GM18861 (cell line): Measurements from ENCODE around the gene DHRS1.

Experiments
- ATAC-seq: cut with Tn5 transposase; IDR thresholded peaks from one replicate; pipeline ENCODE4 v1.9.1; 2021; ENCODE audit not compliant: unreplicated experiment

Gene DHRS1

DNA sequence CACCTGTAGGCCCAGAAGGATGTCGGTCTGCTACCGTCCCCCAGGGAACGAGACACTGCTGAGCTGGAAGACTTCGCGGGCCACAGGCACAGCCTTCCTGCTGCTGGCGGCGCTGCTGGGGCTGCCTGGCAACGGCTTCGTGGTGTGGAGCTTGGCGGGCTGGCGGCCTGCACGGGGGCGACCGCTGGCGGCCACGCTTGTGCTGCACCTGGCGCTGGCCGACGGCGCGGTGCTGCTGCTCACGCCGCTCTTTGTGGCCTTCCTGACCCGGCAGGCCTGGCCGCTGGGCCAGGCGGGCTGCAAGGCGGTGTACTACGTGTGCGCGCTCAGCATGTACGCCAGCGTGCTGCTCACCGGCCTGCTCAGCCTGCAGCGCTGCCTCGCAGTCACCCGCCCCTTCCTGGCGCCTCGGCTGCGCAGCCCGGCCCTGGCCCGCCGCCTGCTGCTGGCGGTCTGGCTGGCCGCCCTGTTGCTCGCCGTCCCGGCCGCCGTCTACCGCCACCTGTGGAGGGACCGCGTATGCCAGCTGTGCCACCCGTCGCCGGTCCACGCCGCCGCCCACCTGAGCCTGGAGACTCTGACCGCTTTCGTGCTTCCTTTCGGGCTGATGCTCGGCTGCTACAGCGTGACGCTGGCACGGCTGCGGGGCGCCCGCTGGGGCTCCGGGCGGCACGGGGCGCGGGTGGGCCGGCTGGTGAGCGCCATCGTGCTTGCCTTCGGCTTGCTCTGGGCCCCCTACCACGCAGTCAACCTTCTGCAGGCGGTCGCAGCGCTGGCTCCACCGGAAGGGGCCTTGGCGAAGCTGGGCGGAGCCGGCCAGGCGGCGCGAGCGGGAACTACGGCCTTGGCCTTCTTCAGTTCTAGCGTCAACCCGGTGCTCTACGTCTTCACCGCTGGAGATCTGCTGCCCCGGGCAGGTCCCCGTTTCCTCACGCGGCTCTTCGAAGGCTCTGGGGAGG, 11.3 kb upstream of the DHRS1 start, which contains the start of gene LTB4R:
Gene LTB4R (plus strand): TSS at position 857 of the 959 bp plus-strand sequence. CDS start 4,150 bp downstream, outside the sequence.
- ATAC-seq, result peak; percentile 59

DNA sequence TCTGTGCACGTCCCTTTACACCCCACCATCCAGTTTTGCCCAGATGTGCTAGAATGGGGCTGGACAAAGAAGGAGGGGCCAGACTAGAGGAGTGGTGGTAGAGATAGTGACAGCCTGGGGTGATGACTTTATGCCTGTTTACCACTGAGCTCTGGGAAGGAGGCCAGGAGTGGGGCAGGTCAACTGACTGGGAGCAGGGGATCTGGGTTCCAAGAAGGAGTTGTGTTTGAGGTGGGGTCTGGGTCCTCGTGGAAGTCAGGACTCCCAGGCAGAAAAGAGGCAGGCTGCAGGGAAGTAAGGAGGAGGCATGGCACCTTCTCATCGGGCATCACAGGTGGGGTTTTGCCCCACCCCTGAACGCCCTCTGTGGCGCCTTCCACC, 10.7 kb upstream of the DHRS1 start:
- no peak for ATAC-seq

DNA sequence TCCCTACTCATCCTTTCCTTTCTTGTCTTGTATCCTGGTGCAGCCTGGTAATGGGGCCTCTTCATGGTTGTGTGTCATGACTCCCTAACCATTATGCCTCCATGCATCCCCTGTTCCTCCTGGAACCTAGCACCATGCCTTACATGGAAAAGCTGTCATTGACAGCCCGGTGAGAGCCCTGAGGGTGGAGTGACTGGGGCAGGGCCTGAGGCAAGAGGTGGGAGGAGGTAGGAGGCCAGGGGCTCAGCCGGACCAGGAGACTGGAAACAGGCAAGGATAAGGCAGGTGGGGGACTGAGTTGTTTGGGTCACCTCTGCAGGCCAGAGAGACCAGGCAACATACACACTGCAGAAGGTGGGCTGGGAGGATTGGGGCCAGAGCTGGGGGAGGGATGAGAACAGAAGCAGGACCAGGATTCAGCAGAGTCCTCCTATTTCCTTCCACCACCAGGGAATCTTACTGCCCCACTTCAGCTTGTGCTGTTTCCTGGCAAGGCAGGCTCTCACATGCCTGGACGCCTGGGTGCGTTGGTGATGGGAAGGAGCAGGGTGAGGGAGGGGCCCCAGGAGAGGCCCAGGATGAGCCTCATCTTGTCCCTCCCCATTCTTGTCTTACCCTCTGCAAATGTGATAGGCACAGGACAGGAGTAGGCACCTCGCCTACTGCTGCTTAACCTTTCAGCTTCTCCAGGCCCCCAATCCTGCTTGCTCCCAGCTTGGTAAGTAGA, 10.1 kb upstream of the DHRS1 start, which contains the start of gene LTB4R2:
Gene LTB4R2 (plus strand): TSS at position 603 of the 727 bp plus-strand sequence. CDS start 525 bp downstream, outside the sequence.
- ATAC-seq, result no peak

DNA sequence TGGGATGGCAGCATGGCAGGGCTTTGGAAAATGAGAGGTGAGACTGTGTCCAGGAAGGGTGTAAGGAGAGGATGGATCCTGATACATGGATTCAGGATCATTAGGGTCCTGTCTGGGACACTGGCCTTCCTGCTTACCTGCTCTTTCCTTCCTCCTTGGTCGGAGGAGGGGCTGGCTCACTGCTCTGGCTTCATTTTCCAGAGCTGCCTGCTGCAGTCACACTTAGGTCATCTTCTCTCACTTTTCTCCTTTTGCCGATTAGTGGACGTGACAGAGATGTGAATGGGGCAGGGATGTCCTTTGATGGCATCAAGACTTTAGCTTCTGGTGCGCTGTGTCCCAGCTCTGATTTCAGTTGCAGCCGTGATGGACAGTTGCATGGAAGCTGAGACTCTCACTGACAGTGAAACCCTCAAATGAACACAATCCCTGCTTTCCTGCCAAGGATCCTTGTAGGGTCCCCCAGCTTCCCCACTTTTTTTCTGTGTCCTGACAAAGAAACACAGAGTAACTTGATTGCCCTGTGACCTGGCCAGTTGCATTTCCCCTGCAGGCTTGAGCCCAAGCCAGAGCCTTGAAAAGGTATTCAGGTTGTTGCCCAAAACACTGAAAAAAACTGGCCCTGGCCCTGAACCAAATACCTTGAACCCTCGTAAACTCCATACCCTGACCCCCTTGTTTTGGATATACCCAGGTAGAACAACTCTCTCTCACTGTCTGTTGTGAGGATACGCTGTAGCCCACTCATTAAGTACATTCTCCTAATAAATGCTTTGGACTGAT, 9.0 kb upstream of the DHRS1 start:
- no peak for ATAC-seq

DNA sequence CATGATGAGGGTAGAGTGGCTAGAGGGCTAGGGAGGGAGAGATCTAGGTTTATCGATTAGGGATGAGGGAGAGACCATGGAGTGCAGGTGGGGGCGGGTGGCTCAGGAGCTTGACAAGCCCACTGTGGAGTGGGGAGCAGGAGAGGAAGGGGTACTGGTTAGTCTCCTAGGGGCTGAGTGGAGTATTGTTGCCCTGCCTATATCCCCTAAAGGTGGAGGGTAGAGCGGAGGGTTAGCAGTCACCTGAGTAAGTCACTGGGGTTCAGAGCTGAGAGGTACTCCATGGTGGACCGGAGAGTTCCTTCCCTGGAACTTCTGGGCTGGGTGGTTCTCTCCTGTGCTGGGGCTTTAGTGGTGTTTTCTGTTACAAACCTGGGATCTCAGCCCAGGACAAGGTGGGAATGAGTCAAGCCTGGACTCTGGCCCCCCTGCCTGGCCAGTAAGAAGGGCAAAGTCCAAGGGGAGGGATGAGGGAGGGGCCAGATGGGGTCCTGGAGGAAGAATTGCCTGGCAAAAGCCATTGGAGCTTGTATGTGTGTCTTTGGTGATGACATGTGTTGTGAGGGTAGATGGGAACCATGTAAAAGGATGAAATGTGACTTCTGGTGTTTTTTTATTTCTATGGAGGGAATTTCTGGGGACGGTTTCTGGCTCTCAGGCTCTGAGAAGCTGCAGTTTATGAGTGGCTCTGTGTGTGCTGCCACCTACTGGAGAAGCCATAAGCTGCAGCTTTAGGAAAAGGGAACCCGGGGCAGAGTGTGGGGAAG, 8.2 kb upstream of the DHRS1 start, which contains the start of gene CIDEB:
Gene CIDEB (minus strand): TSS at position 403 of the 767 bp plus-strand sequence. CDS start 119 bp downstream, at position 284.
- no peak for ATAC-seq

DNA sequence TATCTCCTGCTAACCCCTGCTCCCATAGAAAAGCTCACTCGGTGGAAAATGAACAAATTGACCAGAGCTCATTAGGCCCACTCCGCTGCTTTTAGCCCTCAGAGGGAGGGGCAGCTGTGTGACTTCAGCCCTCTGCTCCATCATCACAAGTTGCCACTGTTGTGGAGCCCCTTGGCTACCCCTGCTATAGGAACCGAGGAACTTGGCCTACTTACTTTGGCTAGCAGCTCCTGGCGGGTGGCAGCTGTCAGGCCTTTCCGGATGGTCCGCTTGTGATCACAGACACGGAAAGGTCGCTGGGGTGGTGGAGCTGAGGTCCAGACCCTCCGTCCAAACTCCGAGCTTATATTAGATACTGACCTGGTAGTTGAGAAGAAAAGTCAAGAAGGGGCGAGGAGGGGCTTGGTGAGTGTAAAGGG, 7.6 kb upstream of the DHRS1 start:
- no peak for ATAC-seq

DNA sequence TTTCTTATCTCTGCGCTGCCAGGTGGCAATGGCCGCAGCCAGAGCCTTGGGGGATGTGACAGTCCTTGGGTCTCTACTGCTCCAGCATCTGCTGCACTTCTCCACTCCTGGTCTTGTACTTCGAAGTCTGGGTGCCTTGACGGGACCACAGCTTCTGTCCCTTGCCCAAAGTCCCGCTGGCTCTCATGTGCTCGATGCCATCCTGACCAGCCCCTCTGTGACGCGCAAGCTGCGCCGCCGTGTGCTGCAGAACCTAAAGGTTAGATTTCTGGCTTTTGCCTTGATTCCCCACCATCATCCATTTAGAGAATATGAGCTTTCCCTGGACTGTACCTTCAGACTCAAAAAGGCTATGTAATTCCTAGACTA, 4.4 kb upstream of the DHRS1 start:
- no peak for ATAC-seq

DNA sequence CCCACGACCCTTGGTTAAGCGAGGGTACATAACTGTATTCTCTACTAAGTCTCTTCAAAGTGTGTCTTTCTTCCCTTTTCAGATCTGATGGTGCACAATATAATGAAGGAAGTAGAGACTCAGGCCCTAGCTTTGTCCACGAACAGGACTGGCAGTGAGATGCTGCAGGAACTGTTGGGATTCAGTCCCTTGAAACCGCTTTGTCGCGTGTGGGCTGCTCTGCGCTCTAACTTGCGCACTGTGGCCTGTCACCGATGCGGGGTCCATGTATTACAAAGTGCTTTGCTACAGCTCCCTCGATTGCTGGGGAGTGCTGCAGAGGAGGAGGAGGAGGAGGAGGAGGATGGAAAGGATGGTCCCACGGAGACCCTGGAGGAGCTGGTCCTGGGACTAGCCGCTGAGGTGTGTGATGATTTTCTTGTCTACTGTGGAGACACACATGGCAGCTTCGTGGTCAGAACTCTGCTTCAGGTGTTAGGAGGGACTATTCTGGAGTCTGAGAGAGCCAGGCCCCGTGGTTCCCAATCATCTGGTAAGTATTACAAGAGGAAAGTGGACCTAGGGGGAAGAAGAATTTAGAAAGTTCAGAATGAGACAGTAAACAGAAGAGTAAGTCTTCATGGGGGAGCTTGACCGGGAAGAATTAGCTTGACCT, 873 bp upstream of the DHRS1 start:
- no peak for ATAC-seq

DNA sequence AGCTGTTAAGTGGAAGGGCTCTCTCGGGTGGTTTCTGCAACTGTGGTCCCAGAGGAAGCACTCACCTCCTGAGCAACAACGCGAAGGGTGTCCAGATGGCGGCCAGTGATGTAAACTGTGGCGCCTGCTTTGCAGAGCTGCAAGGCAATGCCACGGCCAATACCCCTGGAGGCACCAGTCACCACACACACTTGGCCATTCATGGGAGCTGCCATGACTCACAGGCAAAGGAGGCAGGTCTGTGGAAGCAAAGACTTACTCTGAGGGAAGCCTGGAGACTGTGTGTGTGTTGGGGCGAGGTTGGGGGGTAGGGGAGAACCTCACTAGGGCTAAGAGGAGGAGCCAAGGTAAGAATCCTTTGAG, 707 bp downstream of the DHRS1 start:
- ATAC-seq, result no peak

DNA sequence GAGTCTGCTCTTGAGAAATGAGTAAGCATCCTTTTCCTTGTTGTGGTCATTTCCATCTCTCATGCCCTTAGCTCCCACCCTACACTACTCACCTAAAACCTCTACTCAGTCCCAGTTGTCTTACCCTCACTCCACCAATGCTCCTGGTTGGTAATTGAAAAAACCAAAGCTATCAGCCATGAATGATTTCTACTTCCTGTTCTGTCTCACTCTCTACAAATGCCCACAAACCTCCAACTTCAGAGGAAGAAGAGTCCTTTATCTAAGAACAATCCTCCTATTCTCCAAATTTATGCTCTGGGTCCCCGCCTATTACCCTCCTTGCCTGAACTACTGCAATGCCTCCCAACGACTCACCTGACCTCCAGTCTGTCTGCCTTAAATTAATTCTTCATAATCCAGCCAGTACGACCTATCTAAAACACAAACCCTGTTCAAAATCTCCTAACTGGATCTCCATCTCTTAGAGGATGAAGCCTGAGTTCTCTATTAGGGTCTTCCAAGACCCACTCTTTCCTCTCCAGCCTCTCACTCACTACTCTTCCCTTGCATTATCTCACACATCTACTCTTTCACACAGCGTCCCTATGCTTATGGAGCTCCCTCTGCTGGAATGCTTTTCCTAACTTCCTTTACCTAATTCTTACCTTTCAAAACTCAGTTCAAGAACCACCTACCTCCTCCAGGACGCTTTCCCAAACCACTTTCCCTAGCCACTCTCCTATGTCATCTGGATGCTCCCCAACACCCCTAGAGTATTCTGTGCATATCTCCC, 2.2 kb downstream of the DHRS1 start:
- peak; percentile 15 for ATAC-seq

DNA sequence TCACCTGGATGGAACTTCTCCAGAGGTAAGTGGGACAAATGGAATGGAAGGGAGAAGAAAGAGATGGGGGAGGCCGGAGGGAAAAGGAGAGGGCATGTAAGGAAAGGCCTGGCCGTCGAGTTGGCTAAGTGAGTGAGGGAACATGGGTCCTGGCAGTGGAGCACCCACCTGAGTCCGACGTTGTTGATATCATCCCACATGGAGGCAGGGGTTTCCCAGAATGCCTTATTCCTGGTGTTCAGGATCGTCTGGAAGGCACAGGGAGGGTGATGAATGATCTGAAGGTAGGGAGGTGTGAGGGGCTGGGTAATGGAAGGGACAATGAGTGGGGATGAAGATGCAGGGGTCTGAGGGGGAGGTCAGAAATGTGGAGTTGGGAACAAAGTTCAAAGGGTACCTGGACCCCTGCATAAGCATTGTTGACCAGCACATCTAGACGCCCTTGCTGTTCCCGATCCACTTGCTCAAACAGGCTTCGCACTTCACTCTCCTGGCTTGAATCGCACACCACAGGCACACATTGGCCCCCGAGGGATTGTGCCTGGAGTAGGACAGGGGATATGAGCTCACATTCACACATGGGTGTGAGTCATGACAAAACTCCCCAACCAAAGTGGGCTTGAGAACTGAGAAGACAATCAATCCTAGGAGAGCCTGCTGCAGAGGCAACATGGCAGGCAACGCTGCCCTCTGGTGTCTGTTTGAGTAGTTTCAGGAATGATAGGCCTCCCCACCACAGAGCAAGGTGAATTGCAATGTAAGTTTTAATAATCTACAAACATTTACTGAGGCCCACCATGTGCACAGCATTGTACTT, 3.0 kb downstream of the DHRS1 start:
- ATAC-seq, result peak; percentile 60

DNA sequence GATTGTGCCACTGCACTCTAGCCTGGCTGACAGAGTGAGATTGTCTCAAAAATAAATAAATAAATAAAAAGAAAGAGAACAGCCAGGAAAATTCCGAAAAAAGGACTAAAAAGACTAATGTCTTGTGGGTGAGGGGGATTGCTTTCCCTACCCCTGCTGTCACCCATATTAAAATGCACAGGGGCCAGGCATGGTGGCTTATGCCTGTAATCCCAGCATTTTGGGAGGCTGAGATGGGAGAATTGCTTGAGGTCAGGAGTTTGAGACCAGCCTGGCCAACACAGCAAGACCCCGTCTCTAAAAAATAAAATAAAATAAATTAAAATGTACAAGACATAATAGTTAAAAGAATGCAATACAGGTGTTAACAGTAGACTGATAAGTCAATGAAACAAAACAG, 6.1 kb downstream of the DHRS1 start:
- no peak for ATAC-seq

DNA sequence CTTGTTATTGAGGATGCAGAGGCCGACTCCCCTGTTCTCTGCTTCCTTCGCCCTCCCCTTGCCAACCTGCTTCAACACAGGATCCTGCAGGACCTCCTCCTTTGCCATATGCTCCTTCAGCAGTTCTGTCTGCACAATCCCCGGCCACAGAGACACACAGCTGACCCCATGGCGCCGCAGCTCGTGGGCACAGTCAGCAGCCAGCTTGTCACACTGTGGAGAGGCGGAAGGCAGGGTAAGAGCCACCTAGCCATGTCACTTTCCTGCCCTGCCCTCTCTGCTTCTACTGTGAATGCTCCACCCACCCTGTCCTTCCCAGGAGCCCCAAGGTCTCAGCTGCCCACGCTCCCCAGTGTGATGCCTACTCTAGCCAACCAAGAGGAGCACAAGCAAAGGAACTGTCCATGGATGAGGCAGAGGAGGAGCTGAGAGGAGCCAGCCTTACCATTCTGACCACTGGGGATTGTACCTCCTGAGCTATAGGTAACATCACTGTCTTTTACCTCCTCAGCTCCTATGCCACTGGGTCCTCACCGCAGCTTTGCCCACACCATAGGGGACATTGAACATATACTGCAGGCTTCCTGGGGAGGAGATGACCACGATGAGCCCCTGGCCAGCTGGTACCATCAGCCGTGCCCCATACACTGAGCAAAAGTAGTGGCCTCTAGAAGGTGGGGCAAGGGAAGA, 7.3 kb downstream of the DHRS1 start:
- no peak for ATAC-seq

DNA sequence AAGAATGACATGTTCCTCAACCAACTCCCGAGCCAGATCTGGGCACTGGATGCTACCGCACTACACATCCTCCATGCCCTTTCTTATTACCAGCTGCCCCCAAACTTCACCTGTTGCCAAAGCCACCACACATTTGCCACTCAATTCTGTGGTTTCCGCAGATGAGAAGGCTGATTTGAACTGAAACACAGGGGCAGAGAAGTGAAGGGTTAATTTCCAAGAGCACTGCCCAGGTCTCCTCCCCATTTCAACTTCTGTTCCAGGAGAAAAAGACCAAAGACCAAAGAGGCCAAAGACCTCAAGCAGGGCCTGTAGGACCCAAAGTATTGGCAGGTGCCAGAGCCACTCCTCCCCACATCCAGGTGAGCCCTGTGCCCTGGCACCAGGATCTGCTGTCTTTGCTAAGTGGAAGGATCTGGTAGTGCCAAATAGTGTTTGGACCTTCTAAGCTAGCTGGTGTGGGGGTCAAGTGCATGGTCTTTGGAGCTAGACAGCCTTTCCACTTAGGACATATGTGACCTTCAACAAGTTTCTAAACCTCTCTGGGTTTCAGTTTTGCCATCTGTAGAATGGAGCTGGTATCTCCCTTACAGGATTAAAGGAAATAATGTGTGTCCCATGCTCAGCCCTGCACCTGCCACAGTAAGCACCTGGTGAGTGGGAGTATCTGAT, 8.0 kb downstream of the DHRS1 start:
- no peak for ATAC-seq

DNA sequence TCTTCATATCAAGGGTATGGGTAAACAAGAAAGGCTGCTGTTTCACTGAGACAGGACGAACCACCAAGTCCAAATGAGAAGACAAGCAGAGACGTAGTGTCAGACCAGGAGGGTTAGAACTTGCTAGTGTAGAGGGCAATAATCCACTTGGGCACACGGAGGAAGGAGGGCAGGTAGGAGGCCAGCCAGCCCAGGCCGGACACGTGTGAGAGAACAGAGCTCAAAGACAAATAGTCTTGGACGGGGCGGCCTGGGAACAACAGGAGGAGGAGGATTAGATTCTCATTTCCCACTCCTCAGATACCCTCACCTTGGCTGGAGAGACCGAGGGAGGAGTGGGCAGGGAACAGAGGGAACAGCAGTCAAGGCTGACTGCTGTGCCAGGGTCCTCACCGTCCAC, 8.8 kb downstream of the DHRS1 start:
- ATAC-seq, result no peak

DNA sequence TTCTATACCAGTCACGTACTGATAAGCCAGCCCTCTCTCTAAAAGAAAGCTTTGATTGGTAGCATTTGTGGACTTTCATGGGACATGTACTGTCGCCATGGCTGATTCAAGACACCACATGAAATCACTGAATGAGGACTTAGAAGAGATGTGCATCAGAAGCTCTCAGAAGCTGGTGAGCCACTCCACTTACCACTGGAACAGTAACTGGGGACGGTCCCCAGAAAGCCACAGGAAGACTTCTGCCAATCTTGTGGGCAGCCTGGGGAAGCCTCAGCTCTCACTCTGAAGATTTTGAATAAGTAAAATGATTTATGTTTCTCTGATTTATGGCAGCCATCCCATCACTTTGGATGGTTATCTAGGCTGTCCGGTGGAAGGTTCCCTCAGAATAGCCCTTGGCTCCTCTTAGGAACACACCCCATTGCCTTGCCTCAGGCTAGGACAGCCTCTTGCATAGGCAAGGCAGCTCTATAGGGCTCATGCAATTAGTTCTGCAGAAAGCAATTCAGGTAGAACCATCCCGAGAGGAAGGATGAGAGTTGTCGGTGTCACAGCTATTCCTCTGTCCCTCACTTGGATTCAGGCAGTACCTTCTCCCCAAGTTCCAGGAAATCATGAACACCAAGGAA, 9.8 kb downstream of the DHRS1 start:
- peak; percentile 83 for ATAC-seq

DNA sequence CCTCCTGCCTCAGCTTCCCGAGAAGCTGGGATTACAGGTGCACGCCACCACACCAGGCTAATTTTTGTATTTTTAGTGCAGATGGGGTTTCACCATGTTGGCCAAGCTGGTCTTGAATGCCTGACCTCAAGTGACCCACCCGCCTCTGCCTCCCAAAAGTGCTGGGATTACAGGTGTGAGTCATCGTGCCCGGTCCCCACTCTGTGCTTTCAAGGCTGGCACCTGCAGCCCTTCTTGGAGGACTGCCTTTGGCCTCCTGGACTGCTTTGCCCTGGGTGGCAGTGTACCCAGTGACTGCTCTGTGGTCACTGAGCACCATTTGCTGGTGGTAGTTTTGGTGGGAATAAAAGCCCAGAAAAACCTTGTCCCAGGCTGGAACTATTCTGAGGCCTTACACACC, 12.6 kb downstream of the DHRS1 start:
- ATAC-seq, result no peak
